NT2/D1 (cell line): ENCODE results near the gene GFER.

Experiments
- DNase-seq: peaks from one replicate; pipeline ENCODE4 v3.0.0-alpha.2; 2011; ENCODE audit warnings: low read depth, low spot score
- H3K27me3 ChIP-seq: 2 replicates; pipeline ENCODE4 v1.6.0; 2011; ENCODE audit warnings: mild to moderate bottlenecking; ENCODE audit not compliant: insufficient read length, insufficient read depth
- H3K36me3 ChIP-seq: 2 replicates; pipeline ENCODE4 v1.6.1; 2011; ENCODE audit warnings: mild to moderate bottlenecking, low read length, mixed read lengths; ENCODE audit not compliant: insufficient read depth, insufficient read length
- H3K4me1 ChIP-seq: 2 replicates; pipeline ENCODE4 v1.5.1; 2011; ENCODE audit not compliant: insufficient read depth, insufficient read length
- H3K4me3 ChIP-seq: 2 replicates; pipeline ENCODE4 v1.5.1; 2011; ENCODE audit warnings: low read depth; ENCODE audit not compliant: insufficient read length
- H3K9ac ChIP-seq: 2 replicates; pipeline ENCODE4 v1.6.0; 2011; ENCODE audit warnings: low read depth; ENCODE audit not compliant: insufficient read length
- H3K9me3 ChIP-seq: 2 replicates; pipeline ENCODE4 v1.5.1; 2011; ENCODE audit warnings: mild to moderate bottlenecking, low read length; ENCODE audit not compliant: insufficient read depth
- SUZ12 ChIP-seq: IDR thresholded peaks from 2 replicates; pipeline ENCODE4 v1.6.1; 2011; ENCODE audit not compliant: insufficient read length, insufficient read depth; ENCODE audit errors: extremely low read depth
- YY1 ChIP-seq: IDR thresholded peaks from 2 replicates; pipeline ENCODE4 v1.6.1; 2011; ENCODE audit not compliant: insufficient read length, insufficient read depth
- ZNF274 ChIP-seq: IDR thresholded peaks from 2 replicates; pipeline ENCODE4 v1.6.1; 2011; ENCODE audit warnings: mild to moderate bottlenecking, low read depth, low read length

Gene GFER

GRCh38 chr16:1984347-1985225 lies 593 bp downstream of the GFER start:
- peaks cover 11% of the 10 kb centered on the region for H3K27me3 ChIP-seq

GRCh38 chr16:1985466-1986150 lies 1.6 kb downstream of the GFER start:
- peaks cover 38% of the 10 kb centered on the region for H3K4me1 ChIP-seq
- TF ChIP-seq ZNF274 (no peak), YY1 (no peak), SUZ12 (no peak)
- no peaks in the 10 kb centered on the region for H3K9me3 ChIP-seq
- peaks cover 14% of the 10 kb centered on the region for H3K27me3 ChIP-seq
- DNase-seq: no peak
- peaks cover 30% of the 10 kb centered on the region for H3K36me3 ChIP-seq
- H3K9ac ChIP-seq: peak overlapping the region; percentile 61
- peak overlapping the region; percentile 89 for H3K4me3 ChIP-seq

More at GRCh38 chr16:1984347-1985225, 593 bp downstream of the GFER start:
- no peaks in the 10 kb centered on the region for H3K9me3 ChIP-seq
- H3K9ac ChIP-seq: peak overlapping the region; percentile 97
- TF ChIP-seq ZNF274 (no peak), SUZ12 (no peak), YY1 (no peak)
- H3K4me1 ChIP-seq: peaks cover 38% of the 10 kb centered on the region
- H3K4me3 ChIP-seq: peak overlapping the region; percentile 89
- H3K36me3 ChIP-seq: peaks cover 39% of the 10 kb centered on the region
- no peak for DNase-seq

GRCh38 chr16:1987198-1987597 lies 3.2 kb downstream of the GFER start:
- H3K36me3 ChIP-seq: peaks cover 30% of the 10 kb centered on the region
- peaks cover 28% of the 10 kb centered on the region for H3K27me3 ChIP-seq
- H3K4me3 ChIP-seq: no peak overlapping the region
- no peak overlapping the region for H3K9ac ChIP-seq
- peaks cover 36% of the 10 kb centered on the region for H3K4me1 ChIP-seq
- no peak for DNase-seq
- no peaks in the 10 kb centered on the region for H3K9me3 ChIP-seq
- TF ChIP-seq SUZ12 (no peak), YY1 (no peak), ZNF274 (no peak)

GRCh38 chr16:1989209-1990100 lies 5.5 kb downstream of the GFER start, which contains the start of gene SYNGR3:
SYNGR3 (plus strand) TSS chr16:1989970; CDS start chr16:1990103, 133 bp downstream.
- DNase-seq: no peak
- Histone ChIP-seq H3K4me3 (peak within 1 kb of the TSS; percentile 63), H3K9me3 (no peaks in the 10 kb centered on the region), H3K4me1 (peaks cover 45% of the 10 kb centered on the region), H3K36me3 (peaks cover 34% of the 10 kb centered on the region), H3K27me3 (peaks cover 28% of the 10 kb centered on the region), H3K9ac (peak within 1 kb of the TSS; percentile 89)
- no peak for TF ChIP-seq ZNF274
- TF ChIP-seq YY1: no peak
- TF ChIP-seq SUZ12: no peak

GRCh38 chr16:1990101-1990350 lies 6.0 kb downstream of the GFER start:
- H3K9ac ChIP-seq: peak overlapping the region; percentile 58
- peaks cover 45% of the 10 kb centered on the region for H3K4me1 ChIP-seq
- peaks cover 28% of the 10 kb centered on the region for H3K27me3 ChIP-seq
- no peak for DNase-seq
- H3K4me3 ChIP-seq: peak overlapping the region; percentile 49
- TF ChIP-seq ZNF274: no peak
- no peak for TF ChIP-seq SUZ12
- TF ChIP-seq YY1: no peak
- no peaks in the 10 kb centered on the region for H3K9me3 ChIP-seq
- H3K36me3 ChIP-seq: peaks cover 31% of the 10 kb centered on the region

GRCh38 chr16:1990351-1991134 lies 6.5 kb downstream of the GFER start:
- Histone ChIP-seq H3K36me3 (peaks cover 31% of the 10 kb centered on the region), H3K9ac (peak overlapping the region; percentile 89), H3K27me3 (peaks cover 28% of the 10 kb centered on the region), H3K9me3 (no peaks in the 10 kb centered on the region), H3K4me1 (peaks cover 42% of the 10 kb centered on the region), H3K4me3 (peak overlapping the region; percentile 63)
- DNase-seq: no peak
- TF ChIP-seq ZNF274: no peak
- no peak for TF ChIP-seq YY1
- no peak for TF ChIP-seq SUZ12

GRCh38 chr16:1991135-1991551 lies 7.2 kb downstream of the GFER start:
- Histone ChIP-seq H3K9ac (peak overlapping the region; percentile 89), H3K27me3 (peaks cover 28% of the 10 kb centered on the region), H3K36me3 (peaks cover 30% of the 10 kb centered on the region), H3K4me1 (peaks cover 36% of the 10 kb centered on the region), H3K4me3 (peak overlapping the region; percentile 63), H3K9me3 (no peaks in the 10 kb centered on the region)
- DNase-seq: no peak
- TF ChIP-seq ZNF274: no peak
- no peak for TF ChIP-seq YY1
- TF ChIP-seq SUZ12: no peak
